Measurements from ENCODE around the gene PCDHGA8.

DNA sequence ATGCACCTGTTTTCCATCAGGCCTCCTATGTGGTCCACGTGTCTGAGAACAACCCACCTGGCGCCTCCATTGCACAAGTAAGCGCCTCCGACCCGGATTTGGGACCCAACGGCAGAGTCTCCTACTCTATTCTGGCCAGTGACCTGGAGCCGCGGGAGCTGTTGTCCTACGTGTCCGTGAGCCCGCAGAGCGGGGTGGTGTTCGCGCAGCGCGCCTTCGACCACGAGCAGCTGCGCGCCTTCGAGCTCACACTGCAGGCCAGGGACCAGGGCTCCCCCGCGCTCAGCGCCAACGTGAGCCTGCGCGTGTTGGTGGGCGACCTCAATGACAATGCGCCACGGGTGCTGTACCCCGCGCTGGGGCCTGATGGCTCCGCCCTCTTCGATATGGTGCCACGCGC lies 40.8 kb upstream of the PCDHGA8 start:
- no peak for TF ChIP-seq POLR2A (IDR thresholded peaks at IDR 0.05; ENCODE audit: low read depth)
- TF ChIP-seq, protein P1, sequence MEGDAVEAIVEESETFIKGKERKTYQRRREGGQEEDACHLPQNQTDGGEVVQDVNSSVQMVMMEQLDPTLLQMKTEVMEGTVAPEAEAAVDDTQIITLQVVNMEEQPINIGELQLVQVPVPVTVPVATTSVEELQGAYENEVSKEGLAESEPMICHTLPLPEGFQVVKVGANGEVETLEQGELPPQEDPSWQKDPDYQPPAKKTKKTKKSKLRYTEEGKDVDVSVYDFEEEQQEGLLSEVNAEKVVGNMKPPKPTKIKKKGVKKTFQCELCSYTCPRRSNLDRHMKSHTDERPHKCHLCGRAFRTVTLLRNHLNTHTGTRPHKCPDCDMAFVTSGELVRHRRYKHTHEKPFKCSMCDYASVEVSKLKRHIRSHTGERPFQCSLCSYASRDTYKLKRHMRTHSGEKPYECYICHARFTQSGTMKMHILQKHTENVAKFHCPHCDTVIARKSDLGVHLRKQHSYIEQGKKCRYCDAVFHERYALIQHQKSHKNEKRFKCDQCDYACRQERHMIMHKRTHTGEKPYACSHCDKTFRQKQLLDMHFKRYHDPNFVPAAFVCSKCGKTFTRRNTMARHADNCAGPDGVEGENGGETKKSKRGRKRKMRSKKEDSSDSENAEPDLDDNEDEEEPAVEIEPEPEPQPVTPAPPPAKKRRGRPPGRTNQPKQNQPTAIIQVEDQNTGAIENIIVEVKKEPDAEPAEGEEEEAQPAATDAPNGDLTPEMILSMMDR (IDR thresholded peaks at IDR 0.05): no peak

Measured in esophagus muscularis mucosa (tissue), 3 donors.